ENCODE data around the gene COL6A1. TPM values are rescaled to one million over a fixed set of nuclear protein-coding genes. Genes with fewer than 3 reads are reported as not detected.
"Not testable (repeated sequence)": the region's sequence is repeated elsewhere in the genome, so short reads cannot be mapped to it uniquely, and the experiment has no call there.

Gene COL6A1
- total and polyA plus RNA-seq, 2 experiments from 2014 or later: 245 to 605 TPM

GRCh38 chr21:45959182-45959581, 22.4 kb upstream of the COL6A1 start:
- H3K4me3 ChIP-seq: no peak overlapping the region
- H3K27me3 ChIP-seq: no peaks in the 10 kb centered on the region
- no peak overlapping the region for H3K27ac ChIP-seq
- H3K9me3 ChIP-seq (ENCODE audit: low read depth): no peaks in the 10 kb centered on the region
- H3K36me3 ChIP-seq: no peaks in the 10 kb centered on the region
- no peak for DNase-seq (ENCODE audit: low read depth in 1 of 2, low spot score in 1 of 2)
- no peaks in the 10 kb centered on the region for H3K4me1 ChIP-seq (ENCODE audit: low read depth)
- no peak for TF ChIP-seq CTCF (IDR thresholded peaks at IDR 0.05; ENCODE audit: low read depth, low read length)

DNA sequence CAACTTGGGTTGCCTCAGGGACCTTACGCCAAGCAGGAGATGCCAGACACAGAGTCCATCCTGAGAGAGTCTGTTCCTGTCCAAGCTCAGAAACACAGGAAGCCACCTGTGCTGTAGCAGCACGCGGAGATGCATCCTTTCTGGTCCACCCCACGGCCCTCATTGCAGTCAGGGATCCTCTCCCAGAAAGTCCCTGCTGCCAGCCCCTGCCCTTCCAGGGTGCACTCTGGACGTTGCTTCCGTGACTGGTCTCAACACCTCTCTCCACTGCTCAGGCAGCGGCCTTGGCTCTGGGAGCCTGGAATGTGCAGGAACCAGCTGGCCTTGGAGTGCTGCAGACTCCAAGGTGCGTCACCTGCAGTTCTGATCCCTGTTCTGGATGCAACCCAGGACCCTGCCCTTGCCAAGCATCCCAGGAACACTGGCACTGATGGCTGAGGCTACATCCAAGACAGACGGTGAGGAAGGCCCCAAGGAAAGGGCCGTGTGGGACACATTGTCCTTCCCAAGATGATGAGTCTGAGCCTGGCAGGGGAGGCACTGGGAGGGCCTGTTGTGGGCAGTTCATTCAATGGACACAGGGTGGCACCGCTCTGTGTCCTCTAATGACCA, 21.7 kb upstream of the COL6A1 start:
- Histone ChIP-seq H3K4me3 (no peak overlapping the region), H3K27me3 (no peaks in the 10 kb centered on the region), H3K4me1 (ENCODE audit: low read depth) (no peaks in the 10 kb centered on the region), H3K36me3 (no peaks in the 10 kb centered on the region), H3K9me3 (ENCODE audit: low read depth) (no peaks in the 10 kb centered on the region), H3K27ac (no peak overlapping the region)
- TF ChIP-seq CTCF (IDR thresholded peaks at IDR 0.05; ENCODE audit: low read depth, low read length): no peak
- no peak for DNase-seq (ENCODE audit: low read depth in 1 of 2, low spot score in 1 of 2)

DNA sequence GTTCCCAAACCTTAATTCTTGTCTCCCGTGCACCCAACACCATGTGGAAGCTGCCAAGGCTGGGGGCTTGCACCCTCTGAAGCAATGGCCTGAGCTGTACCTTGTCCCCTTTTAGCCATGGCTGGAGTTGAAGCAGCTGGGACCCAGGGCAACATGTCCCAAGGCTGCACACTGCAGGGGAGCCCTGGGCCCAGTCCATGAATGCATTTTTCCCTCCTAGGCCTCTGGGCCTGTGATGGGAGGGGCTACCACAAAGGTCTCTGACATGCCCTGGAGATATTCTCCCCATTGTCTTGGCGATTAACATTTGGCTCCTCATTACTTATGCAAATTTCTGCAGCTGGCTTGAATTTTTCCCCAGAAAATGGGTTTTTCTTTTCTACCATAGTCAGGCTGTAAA, 20.2 kb upstream of the COL6A1 start:
- not testable (repeated sequence) for H3K27ac ChIP-seq; H3K4me3 ChIP-seq; DNase-seq (ENCODE audit: low read depth in 1 of 2, low spot score in 1 of 2); H3K36me3 ChIP-seq; H3K9me3 ChIP-seq (ENCODE audit: low read depth); H3K27me3 ChIP-seq; H3K4me1 ChIP-seq (ENCODE audit: low read depth)

GRCh38 chr21:45962531-45963231, 18.9 kb upstream of the COL6A1 start:
- H3K36me3 ChIP-seq: no peaks in the 10 kb centered on the region
- no peak overlapping the region for H3K27ac ChIP-seq
- no peak for DNase-seq (ENCODE audit: low read depth in 1 of 2, low spot score in 1 of 2)
- H3K9me3 ChIP-seq (ENCODE audit: low read depth): no peaks in the 10 kb centered on the region
- H3K4me3 ChIP-seq: no peak overlapping the region
- H3K4me1 ChIP-seq (ENCODE audit: low read depth): no peaks in the 10 kb centered on the region
- no peak for TF ChIP-seq CTCF (IDR thresholded peaks at IDR 0.05; ENCODE audit: low read depth, low read length)
- no peaks in the 10 kb centered on the region for H3K27me3 ChIP-seq

- Histone ChIP-seq H3K4me3 (no peak overlapping the region), H3K36me3 (no peaks in the 10 kb centered on the region), H3K9me3 (ENCODE audit: low read depth) (no peaks in the 10 kb centered on the region), H3K4me1 (ENCODE audit: low read depth) (no peaks in the 10 kb centered on the region), H3K27ac (no peak overlapping the region), H3K27me3 (no peaks in the 10 kb centered on the region)
- no peak for TF ChIP-seq CTCF (IDR thresholded peaks at IDR 0.05; ENCODE audit: low read depth, low read length)
- DNase-seq (ENCODE audit: low read depth in 1 of 2, low spot score in 1 of 2): peak in 1 of 2 donors; percentile 29
Observed at GRCh38 chr21:45963232-45963570, 18.4 kb upstream of the COL6A1 start.

GRCh38 chr21:45964649-45965048, 16.9 kb upstream of the COL6A1 start:
- TF ChIP-seq CTCF (IDR thresholded peaks at IDR 0.05; ENCODE audit: low read depth, low read length): no peak

More at GRCh38 chr21:45964649-45965048, 16.9 kb upstream of the COL6A1 start:
- Histone ChIP-seq H3K4me1 (ENCODE audit: low read depth) (no peaks in the 10 kb centered on the region), H3K27me3 (no peaks in the 10 kb centered on the region), H3K4me3 (no peak overlapping the region), H3K27ac (no peak overlapping the region), H3K36me3 (no peaks in the 10 kb centered on the region), H3K9me3 (ENCODE audit: low read depth) (no peaks in the 10 kb centered on the region)
- DNase-seq (ENCODE audit: low read depth in 1 of 2, low spot score in 1 of 2): no peak

Measured in cardiac muscle cell (in vitro differentiated cells and primary cell).